ENCODE results near the gene LPO. TPM values are rescaled to one million over a fixed set of nuclear protein-coding genes. Genes with fewer than 3 reads are reported as not detected.

LPO gene
- total RNA-seq, 1 experiment from 2014 or later, result 0.54 TPM

- no peaks in the 10 kb centered on the region for H3K4me1 ChIP-seq
- H3K27me3 Mint-ChIP-seq (ENCODE audit: insufficient read depth, unreplicated experiment), result peaks cover 10% of the 10 kb centered on the region
Measured at GRCh38 chr17:58270476-58271215, 32.3 kb downstream of the LPO start.

GRCh38 chr17:58271216-58271931, 33.0 kb downstream of the LPO start:
- no peaks in the 10 kb centered on the region for H3K36me3 Mint-ChIP-seq (ENCODE audit: insufficient read depth, unreplicated experiment)
- Histone ChIP-seq H3K36me3 (ENCODE audit: control insufficient read depth, insufficient read depth, low read length) (no peaks in the 10 kb centered on the region), H3K9me3 (no peaks in the 10 kb centered on the region), H3K4me3 (ENCODE audit: low read depth, low read length) (no peak overlapping the region), H3K4me1 (no peaks in the 10 kb centered on the region), H3K27me3 (replicated peaks; ENCODE audit: control insufficient read depth, insufficient read depth, low read length) (no peaks in the 10 kb centered on the region)
- peaks cover 7% of the 10 kb centered on the region for H3K27me3 Mint-ChIP-seq (ENCODE audit: insufficient read depth, unreplicated experiment)
- H3K4me3 Mint-ChIP-seq (ENCODE audit: unreplicated experiment), result no peak overlapping the region
- no peak for DNase-seq
- H3K4me1 Mint-ChIP-seq (ENCODE audit: low read depth, unreplicated experiment), result no peaks in the 10 kb centered on the region
- intact Hi-C loops (cut with micrococcal nuclease; ENCODE audit: unreplicated experiment), result no loop called here
- H3K27ac Mint-ChIP-seq (ENCODE audit: unreplicated experiment), result no peak overlapping the region
- H3K9me3 Mint-ChIP-seq (ENCODE audit: unreplicated experiment), result no peaks in the 10 kb centered on the region
- ChIA-PET CTCF (interaction anchor here (0.6 kb wide), 1 partner anchor 67 kb away, joined by 3 read pairs; no protein-coding TSS in a partner anchor), POLR2A (no interaction called here)
- no TSS peak for BruUV-seq (replicated peaks)
- TF ChIP-seq, protein P1, sequence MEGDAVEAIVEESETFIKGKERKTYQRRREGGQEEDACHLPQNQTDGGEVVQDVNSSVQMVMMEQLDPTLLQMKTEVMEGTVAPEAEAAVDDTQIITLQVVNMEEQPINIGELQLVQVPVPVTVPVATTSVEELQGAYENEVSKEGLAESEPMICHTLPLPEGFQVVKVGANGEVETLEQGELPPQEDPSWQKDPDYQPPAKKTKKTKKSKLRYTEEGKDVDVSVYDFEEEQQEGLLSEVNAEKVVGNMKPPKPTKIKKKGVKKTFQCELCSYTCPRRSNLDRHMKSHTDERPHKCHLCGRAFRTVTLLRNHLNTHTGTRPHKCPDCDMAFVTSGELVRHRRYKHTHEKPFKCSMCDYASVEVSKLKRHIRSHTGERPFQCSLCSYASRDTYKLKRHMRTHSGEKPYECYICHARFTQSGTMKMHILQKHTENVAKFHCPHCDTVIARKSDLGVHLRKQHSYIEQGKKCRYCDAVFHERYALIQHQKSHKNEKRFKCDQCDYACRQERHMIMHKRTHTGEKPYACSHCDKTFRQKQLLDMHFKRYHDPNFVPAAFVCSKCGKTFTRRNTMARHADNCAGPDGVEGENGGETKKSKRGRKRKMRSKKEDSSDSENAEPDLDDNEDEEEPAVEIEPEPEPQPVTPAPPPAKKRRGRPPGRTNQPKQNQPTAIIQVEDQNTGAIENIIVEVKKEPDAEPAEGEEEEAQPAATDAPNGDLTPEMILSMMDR (IDR thresholded peaks at IDR 0.05; ENCODE audit: insufficient read depth in 1 of 2, low read depth in 1 of 2, low read length in 1 of 2, severe bottlenecking in 1 of 2, unreplicated experiment in 1 of 2), result no peak

More at GRCh38 chr17:58270476-58271215, 32.3 kb downstream of the LPO start:
- peak in 1 of 2 experiments; percentile 53 for DNase-seq
- Mint-ChIP-seq H3K4me3 (ENCODE audit: unreplicated experiment) (no peak overlapping the region), H3K4me1 (ENCODE audit: low read depth, unreplicated experiment) (no peaks in the 10 kb centered on the region), H3K36me3 (ENCODE audit: insufficient read depth, unreplicated experiment) (no peaks in the 10 kb centered on the region), H3K9me3 (ENCODE audit: unreplicated experiment) (no peaks in the 10 kb centered on the region), H3K27ac (ENCODE audit: unreplicated experiment) (no peak overlapping the region)
- Histone ChIP-seq H3K27me3 (replicated peaks; ENCODE audit: control insufficient read depth, insufficient read depth, low read length) (no peaks in the 10 kb centered on the region), H3K9me3 (no peaks in the 10 kb centered on the region), H3K4me3 (ENCODE audit: low read depth, low read length) (no peak overlapping the region), H3K36me3 (ENCODE audit: control insufficient read depth, insufficient read depth, low read length) (no peaks in the 10 kb centered on the region)
- no TSS peak for BruUV-seq (replicated peaks)
- ChIA-PET CTCF (no interaction called here), POLR2A (no interaction called here)
- intact Hi-C loops (cut with micrococcal nuclease; ENCODE audit: unreplicated experiment), result no loop called here
- TF ChIP-seq, protein P1 (IDR thresholded peaks at IDR 0.05; ENCODE audit: insufficient read depth in 1 of 2, low read depth in 1 of 2, low read length in 1 of 2, severe bottlenecking in 1 of 2, unreplicated experiment in 1 of 2), result peak; percentile 20 to 40

GRCh38 chr17:58272367-58273280, 34.2 kb downstream of the LPO start:
- H3K4me1 Mint-ChIP-seq (ENCODE audit: low read depth, unreplicated experiment), result no peaks in the 10 kb centered on the region
- no peaks in the 10 kb centered on the region for H3K36me3 Mint-ChIP-seq (ENCODE audit: insufficient read depth, unreplicated experiment)
- no peak overlapping the region for H3K4me3 ChIP-seq (ENCODE audit: low read depth, low read length)
- ChIA-PET CTCF (interaction anchor here (1.0 kb wide), 1 partner anchor 23 kb away, joined by 3 read pairs; no protein-coding TSS in a partner anchor), POLR2A (no interaction called here)
- no peaks in the 10 kb centered on the region for H3K36me3 ChIP-seq (ENCODE audit: control insufficient read depth, insufficient read depth, low read length)
- H3K4me1 ChIP-seq, result no peaks in the 10 kb centered on the region
- BruUV-seq (replicated peaks), result no TSS peak
- no peaks in the 10 kb centered on the region for H3K27me3 ChIP-seq (replicated peaks; ENCODE audit: control insufficient read depth, insufficient read depth, low read length)
- no peak overlapping the region for H3K4me3 Mint-ChIP-seq (ENCODE audit: unreplicated experiment)
- intact Hi-C loops (cut with micrococcal nuclease; ENCODE audit: unreplicated experiment), result no loop called here
- no peaks in the 10 kb centered on the region for H3K9me3 ChIP-seq
- H3K9me3 Mint-ChIP-seq (ENCODE audit: unreplicated experiment), result no peaks in the 10 kb centered on the region
- peaks cover 7% of the 10 kb centered on the region for H3K27me3 Mint-ChIP-seq (ENCODE audit: insufficient read depth, unreplicated experiment)
- DNase-seq, result no peak
- no peak overlapping the region for H3K27ac Mint-ChIP-seq (ENCODE audit: unreplicated experiment)
- TF ChIP-seq, protein P1 (IDR thresholded peaks at IDR 0.05; ENCODE audit: insufficient read depth in 1 of 2, low read depth in 1 of 2, low read length in 1 of 2, severe bottlenecking in 1 of 2, unreplicated experiment in 1 of 2), result no peak

All from Caco-2 (cell line).